Posterior cingulate gyrus (tissue), 11 donors: ENCODE measurements around the gene MORN1.

ENCODE experiments used
- DNase-seq, 10 donors: peaks; one replicate each; pipeline versions ENCODE4 v3.0.0 to v3.0.0-alpha.2; 2020 to 2021; ENCODE audit warnings: mixed read lengths in 3 of 10
- intact Hi-C: fragments of 100-400 bp; cut with DNase I; formaldehyde crosslinking; loops from one replicate; pipeline ENCODE4 v1.15.1; 2023

MORN1 gene

DNA sequence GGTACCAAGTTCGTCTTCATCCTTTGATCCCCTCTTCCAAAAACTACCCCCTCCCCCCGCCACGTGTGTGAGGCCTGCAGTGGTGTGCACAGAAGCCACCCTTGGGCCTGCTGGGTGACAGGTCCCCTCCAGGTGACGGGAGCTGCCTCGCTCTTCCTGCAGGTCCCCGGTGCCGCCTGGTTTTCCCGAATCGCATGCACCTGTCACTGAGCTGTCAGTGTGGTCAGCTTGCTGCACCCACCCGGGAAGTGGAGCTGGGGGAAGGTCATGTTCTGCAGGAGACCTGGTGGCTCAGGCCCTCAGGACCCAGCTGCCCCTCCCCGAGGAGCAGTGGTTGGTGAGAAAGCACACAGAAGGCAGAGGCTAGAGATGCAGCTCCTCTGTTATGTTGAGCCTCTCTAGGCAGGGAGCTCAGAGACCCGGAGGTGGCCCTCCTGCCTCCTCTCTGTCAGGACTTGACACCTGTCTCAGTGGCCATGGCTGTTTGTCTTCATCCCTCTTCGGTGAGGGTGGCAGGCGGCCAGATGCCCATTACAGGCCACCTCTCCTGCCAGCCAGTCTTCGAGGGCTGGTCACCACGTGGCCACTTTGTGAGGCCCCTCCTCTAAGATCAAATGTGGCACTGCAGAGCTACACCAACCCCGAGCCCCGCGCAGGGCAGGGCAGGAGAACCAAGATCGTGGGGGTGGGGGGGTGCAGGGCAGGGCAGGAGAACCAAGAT is 102.4 kb downstream of the MORN1 start:
- no peak for DNase-seq
- intact Hi-C loops, result no loop called here

DNA sequence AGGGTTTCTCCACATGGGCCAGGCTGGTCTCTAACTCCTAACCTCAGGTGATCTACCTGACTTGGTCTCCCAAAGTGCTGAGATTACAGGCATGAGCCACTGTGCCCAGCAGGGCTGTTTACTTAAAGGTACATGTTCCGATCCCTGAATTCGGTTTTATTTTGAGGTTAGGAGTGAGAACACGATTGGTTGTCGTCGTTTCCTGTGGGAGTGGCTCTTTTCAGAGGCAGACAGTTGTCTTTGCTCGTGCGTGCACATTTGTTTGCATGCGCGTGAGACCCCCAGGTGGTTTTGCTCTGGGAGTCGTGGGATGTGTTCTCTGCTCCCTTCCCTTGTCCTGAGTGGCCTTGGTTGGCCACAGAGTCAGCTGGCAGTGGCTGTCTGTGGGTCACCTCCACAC is 103.0 kb downstream of the MORN1 start:
- DNase-seq, result no peak
- intact Hi-C loops, result no loop called here

DNA sequence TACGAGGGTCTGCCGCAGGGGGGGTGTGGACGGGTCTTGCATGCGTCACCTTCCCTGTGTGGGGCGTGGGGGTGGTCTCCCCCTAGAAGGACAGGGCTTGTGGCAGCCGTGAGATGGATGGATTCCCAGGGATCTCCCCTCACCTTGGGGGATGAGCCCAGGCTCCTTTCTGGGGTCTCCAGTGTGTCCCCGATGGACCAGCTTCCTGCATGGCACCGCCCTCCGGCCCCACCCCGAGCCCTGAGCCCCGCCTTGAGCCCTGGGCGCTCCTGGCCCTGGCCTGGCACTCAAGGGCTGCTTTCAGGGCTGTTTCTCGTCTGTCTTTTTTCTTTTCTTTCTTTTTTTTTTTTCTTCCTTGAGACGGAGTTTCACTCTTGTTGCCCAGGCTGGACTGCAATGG is 103.7 kb downstream of the MORN1 start:
- DNase-seq, result no peak
- intact Hi-C loops, result no loop called here

DNA sequence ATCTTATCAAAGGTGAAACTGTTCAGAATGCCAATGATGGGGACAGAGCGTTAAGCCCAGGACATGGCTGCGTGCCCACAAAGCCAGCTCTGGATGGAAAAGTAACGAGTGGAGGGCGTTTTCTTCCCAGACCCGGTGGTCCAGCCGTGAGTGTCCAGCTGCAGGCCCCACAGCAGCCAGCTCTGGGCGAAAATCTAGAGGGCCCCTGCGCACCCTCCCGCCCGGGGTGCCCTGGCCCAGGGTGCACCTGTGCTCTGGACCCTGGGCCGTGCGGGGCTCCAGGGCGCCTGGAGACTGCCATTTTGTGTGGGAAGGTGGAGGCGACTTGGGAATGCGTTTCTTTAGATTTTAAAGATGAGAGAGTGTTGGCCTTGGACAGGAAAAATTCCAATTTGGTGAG is 104.4 kb downstream of the MORN1 start:
- intact Hi-C loops, result no loop called here

DNA sequence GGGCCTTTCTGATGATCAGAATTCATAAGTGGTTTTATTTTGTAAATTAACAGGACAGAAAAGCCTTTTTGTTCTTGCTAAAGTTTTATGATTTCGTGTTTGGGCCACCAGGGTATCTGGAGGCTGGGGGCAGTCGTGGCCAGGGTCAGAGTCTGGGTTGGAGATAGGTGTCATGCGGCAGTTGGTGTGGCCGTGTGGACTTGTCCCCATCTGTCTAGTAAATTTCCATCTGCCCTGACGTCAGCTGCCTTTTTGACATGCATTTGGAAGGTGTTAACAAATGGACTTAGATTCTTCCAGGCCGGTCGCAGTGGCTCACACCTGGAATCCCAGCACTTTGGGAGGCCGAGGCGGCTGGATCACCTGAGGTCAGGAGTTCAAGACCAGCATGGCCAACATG is 106.4 kb downstream of the MORN1 start:
- intact Hi-C loops, result no loop called here
- DNase-seq, result peak in 1 of 10 donors; percentile 35

More for the DNA sequence above, 104.4 kb downstream of the MORN1 start:
- no peak for DNase-seq

DNA sequence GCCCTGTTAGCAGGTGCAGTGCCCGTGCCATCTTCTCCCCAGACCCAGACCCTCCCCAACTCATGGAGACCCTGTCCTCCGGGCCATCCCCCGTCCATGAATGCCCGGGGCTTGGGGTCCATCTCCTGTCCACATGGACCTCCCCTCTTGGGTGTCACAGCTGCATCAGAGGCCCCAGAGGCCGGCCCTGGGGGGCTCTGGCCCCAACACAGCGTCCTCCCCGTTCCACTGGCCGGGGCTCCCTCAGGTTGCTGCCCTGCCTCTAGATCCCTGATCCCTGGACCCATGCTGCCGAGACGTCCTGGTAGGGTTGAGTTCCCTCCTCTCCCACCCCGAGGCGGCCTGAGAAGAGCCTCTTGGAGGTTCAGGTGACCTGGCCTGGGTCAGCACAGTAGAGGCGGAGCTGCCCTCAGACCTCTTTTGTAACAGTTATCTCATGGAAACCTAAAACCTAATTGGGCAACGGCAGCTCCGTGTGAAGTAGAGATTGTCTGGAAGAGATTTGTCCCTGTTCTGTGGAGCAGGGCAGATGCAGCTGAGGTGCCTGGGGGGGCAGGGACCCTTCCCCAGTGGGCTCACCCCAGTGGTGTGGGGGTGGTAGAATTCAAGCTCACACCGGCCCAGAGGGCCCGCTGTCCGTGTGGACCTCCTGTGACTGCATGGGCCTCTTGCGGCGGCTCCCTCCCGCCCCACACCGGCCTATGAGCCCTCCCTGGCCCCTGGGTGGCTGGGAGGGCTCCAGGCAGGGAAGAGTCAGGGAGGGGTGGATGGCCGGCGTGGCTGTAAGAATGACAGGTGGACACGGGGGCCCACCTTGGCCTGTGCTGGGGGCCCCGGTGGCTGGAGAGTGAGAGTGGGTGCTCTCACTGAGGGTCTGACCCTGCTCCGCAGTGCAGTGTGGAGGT is 107.1 kb downstream of the MORN1 start:
- DNase-seq, result peak in 1 of 10 donors; percentile 83
- intact Hi-C loops, result no loop called here

DNA sequence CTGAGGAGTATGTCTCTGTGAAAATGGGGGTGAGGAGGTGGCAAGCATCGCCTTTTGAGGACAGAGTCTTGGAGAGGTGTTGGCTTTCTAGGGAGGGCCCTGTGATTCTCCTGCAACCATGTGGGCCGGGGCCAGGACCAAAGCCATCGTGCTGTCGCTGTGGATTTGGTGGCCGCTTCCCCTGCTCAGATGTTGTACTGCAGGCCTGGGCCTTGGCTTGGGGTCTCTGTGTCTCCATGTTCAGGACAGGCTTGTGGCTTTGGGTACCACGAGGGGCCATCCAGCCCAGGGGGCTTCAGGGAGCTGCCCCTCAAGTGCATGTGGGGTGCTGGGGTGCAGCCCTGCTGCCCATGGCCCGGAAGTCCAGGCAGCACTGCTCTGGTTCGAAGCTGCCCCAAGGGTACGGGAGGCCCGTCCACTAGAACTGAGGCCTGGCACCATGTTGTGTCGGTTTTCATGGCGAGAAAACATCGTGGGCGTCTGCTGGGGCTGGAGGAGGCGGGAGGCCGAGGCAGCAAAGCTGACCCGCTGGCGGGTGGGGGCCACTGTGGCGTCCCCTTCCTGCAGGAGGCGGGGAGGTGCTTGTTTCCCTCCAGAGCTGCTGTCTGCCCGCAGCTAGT is 107.9 kb downstream of the MORN1 start:
- intact Hi-C loops, result no loop called here
- peak in 1 of 10 donors; percentile 77 for DNase-seq

DNA sequence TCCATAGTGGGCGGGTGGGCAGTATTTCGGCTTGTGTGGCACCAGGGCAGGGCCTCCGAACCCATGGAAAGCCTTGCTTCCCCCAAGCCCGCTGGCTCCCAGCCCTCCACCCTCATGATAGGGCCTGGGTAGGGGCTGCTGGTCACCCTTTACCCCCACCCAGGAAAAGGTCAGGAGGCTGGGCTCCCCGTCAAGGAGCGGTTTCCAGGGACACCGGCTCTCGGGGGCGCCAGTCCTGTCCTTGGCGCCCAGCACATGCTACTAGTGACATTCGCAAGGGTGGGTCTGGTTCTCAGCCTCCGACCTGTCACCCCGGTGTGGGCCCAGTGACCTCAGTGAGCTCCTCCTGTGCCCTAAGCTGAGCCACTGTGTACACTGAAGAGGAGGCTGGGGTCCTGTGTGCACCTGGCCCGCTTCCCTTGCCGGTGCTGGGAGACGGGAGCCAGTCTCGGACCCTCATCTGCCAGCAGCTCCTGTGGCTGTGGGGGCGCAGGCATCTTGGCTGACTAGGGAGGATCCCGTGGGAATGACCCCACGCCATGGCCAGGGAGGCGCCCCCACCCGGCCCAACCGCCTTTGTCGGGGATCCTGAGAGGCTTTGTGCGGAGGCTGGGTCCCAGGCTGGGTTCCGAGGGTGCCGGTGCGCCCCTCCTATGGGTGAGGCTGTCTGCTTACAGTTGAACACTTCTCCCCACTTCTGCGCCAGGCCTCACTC is 108.6 kb downstream of the MORN1 start:
- intact Hi-C loops, result no loop called here
- DNase-seq, result peak in 1 of 10 donors; percentile 79

DNA sequence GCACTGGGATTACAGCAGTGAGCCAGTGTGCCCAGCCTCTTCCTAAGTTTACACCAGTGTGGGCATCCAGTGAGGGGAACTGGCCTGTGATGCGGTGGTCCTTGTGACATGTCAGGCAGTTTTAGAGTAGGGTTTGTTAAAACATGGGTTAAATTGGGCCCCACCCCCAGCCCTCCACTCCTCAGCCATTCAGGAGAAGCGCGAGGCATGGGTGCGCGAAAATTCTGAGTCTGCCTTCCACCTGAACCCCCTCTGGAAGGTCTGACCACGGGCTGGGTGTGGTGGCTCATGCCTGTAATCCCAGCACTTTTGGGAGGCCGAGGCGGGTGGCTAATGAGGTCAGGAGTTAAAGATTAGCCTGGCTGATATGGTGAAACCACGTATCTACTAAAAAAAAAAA is 111.5 kb downstream of the MORN1 start:
- intact Hi-C loops, result no loop called here
- DNase-seq, result peak in 1 of 10 donors; percentile 72

DNA sequence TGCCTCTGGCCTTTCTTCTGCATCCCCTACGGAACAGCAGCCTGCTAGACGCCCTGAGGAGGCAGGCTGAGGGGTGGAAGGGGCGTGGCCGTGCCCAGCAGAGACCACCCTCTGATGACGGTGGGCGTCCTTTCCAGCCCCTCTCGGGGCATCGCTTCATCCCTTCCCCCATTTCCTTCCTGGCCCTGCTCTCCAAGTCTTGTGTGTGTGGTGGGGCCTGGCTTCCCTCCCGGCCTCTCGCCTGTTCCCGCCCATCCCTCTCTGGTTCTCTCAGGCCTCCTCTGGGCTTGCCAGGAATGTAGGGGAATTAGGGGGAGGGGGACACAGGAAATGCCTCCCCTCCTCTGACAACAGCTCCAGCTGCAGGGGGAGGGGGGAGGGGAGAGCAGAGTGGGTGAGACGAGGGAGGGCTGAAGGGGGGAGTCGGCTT is 112.1 kb downstream of the MORN1 start:
- peak in 1 of 10 donors; percentile 86 for DNase-seq
- intact Hi-C loops, result no loop called here

DNA sequence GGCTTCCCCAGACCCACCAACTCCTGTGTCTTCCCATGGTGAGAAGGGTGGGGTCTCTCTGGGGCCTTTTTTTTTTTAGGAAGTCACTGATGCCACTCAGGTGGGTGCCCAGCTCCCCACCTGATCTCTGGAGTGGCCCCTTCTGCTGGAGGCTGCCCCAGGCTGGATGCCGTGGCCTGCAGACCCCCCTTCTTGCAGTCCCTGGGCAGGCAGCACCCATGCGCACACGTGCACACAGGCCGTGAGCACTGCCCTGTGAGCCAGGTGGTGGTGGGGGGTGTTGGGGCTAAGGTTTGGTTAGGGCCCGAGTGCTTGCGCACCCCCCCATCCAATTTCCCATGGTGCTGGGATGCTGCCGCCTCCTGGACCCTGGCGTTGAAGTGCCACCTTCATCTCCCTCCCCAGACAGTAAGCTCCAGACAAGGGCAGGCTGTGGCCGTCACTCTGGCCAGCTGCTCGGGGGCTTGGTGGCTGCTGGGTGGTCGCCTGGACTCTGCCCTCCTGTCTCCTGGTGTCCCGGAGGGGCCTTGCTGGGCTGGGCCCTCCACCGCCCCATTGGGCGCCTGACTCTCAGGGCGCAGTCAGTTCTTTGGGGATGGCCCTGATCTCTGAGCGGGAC is 112.7 kb downstream of the MORN1 start:
- DNase-seq, result no peak
- intact Hi-C loops, result no loop called here

DNA sequence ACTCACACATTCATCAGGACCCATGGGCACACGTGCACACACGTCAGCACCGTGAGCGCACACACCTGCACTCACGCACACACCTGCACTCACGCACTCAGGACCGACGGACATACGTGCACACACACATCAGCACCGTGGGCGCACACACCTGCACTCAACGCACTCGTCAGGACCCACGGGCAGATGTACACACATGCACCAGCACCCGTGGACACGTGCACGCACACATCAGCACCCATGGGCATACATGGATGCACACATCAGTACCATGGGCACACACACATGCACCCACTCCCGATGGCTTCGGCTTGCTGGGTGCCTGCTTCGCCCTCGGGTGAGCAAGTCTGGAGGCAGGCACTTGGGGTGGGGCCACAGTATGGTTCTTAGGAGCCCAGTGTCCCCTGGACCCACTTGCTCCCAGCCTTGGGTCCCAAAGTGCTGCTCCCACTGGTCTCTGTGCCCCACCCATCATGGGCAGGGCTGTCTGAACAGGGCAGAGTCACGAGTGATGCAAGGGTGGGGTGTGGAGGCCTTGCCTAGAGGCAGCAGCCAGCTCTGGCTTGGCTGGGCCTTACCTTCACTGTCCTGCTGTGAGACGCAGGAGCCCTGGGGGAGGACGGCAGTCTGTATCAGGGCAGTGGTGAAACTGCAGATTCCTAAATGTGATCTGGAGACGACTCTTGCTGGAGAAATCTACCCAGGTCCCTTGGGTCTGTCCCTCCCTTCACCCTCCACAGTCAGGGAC is 113.4 kb downstream of the MORN1 start:
- DNase-seq, result peak in 1 of 10 donors; percentile 73
- intact Hi-C loops, result no loop called here

DNA sequence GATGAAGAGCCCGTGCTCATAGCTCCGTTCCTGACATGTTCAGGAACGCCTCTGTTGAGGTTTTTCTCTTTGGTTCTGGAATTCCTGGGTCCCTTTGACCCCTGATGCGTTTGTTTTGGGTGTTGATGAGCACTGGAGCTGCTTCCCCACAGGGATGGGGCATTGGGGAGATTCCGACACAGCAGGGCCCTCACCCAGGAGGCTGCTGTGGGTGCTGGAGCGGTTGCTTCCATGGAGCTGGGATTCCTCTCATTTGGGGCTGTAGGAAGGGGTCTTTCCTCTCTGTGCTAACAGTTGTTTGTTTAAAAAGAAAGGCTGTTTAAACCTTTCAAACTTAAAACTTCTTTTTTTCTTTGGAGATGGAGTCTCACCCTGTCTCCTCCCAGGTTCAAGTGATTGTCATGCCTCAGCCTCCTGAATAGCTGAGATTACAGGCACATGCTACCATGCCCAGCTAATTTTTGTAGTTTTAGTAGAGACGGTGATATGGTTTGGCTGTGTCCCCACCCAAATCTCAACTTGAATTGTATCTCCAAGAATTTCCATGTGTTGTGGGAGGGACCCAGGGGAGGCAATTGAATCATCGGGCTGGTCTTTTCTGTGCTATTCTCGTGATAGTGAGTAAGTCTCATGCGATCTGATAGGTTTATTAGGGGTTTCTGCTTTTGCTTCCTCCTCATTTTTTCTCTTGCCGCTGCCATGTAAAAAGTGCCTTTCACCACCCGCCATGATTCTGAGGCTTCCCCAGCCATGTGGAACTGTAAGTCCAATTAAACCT is 114.4 kb downstream of the MORN1 start:
- intact Hi-C loops, result loop anchor here (1.0 kb wide), 1 partner anchor 47 kb away; no protein-coding TSS in a partner anchor
- peak in 1 of 10 donors; percentile 13 for DNase-seq

DNA sequence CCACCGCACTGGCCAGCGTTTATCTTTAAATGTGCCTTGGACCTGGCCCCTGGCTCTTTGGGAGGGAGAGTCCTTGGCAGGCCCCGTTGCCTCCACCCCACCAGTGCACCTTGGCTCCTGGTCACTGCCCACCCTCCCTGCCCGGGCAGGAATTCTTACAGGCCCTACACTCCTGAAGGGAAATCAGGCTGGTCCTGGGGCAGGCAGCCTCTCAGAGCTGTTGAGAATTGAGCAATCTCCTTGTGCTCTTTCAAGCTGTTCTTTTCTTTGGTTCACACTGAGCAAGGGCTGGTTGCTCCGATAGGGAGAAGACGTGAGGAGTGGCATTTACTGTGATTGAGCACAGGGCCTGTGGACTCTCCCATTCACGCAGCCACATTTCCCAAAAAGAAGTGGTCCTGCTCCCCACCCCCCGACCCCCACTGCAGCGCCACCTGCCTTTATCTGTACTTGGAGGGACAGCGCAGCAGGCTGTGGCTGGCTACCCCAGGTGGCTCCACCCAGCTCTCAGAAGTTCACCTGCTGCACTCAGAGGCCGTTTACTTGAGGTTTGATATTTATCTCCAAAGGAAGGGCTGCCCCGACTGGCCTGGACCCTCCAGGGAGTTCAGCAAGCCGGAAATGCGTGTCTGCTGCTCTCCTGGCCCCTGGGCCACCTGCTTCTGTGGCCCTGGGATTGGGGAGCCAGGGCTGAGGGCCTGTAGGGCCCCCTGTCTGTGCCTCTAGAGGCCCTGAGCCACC is 115.4 kb downstream of the MORN1 start:
- intact Hi-C loops, result loop anchor here (1.0 kb wide), 1 partner anchor 48 kb away; no protein-coding TSS in a partner anchor
- DNase-seq, result no peak

DNA sequence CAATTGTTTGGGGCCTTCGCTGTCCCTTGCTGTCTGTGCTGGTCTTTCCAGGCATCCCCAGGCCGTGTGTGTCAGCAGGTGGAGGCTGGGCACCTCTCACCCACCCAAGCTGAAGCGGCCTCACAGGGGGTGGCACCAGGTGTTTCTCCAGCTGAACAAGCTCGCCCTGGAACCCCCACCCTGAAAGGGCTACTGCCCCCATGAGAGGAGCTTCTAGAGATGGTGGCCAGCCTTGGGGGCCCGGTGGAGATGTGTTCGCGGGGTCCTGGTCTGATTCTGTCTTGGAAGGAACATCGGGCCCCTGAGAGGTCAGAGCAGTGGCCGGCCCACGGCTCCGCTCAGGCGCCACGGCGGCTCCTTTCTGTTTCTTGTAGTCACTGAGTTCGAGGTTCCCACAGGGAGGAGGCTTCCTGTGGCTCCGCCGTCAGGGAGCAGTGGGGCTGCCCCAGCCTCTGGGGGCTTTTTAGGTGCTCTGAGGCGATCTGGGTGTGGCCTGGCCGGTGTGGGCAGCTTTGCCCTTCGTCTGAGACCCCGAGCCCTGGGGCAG is 116.4 kb downstream of the MORN1 start:
- intact Hi-C loops, result no loop called here

DNA sequence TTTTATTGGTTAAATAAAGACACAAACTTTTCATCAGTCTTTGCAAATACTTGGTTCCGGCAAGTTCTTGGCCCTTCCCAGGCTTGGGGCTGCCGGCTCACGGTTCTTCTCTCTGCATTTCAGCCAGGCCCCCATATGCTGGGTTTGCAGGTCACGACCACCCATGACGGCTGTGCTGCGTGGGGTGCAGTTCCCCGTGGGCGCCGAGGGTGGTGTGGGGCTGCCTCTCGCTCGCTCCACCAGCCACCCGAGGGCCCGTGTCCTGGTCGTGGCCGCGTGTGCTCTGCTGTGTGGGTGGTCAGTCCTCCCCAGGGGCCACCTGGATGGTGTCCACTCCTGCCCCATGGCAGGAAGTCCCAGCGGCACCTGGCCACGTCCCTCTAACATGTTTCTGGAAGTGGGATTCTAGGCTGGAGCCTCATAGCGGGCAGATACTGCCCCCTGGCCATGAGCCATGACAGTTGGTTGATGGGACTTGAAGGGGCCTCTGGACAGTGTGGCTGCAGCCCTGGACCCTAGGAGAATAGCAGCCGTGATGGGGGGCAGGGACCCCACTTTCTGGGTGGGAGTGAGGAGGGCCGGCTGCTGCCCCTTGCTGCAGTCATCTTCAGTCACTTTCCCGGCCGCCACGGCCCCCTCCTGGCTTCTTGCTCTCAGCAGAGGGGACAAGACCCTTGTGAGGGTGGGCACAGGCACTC is 117.0 kb downstream of the MORN1 start:
- DNase-seq, result no peak
- intact Hi-C loops, result no loop called here

More for the DNA sequence above, 116.4 kb downstream of the MORN1 start:
- DNase-seq, result no peak
